GM23338 (cell line): ENCODE measurements around the gene ATG7.

ENCODE experiments used
- EZH2 ChIP-seq: fragments of 200-600 bp; sonication (generic); IDR thresholded peaks from one replicate; pipeline ENCODE4 v1.8.0; 2017; ENCODE audit warnings: antibody characterized with exemption, mild to moderate bottlenecking, low read depth; ENCODE audit not compliant: unreplicated experiment
- EZH2phosphoT487 ChIP-seq: fragments of 200-600 bp; sonication (generic); IDR thresholded peaks from one replicate; pipeline ENCODE4 v1.8.1; 2018; ENCODE audit warnings: antibody characterized with exemption; ENCODE audit not compliant: unreplicated experiment
- NANOG ChIP-seq: IDR thresholded peaks from 2 replicates; pipeline ENCODE4 v1.6.1; 2016; ENCODE audit warnings: antibody characterized with exemption, borderline replicate concordance
- POLR2AphosphoS5 ChIP-seq: IDR thresholded peaks from 2 replicates; pipeline ENCODE4 v1.6.1; 2016; ENCODE audit warnings: antibody characterized with exemption, low read depth
- ZNF331 ChIP-seq: fragments of 250-450 bp; sonication (Bioruptor Pico); IDR thresholded peaks from 2 replicates; pipeline ENCODE4 v1.5.0; 2020; ENCODE audit warnings: low read depth, mild to moderate bottlenecking, moderate library complexity
- TF ChIP-seq, protein P1 (sequence below), 2 experiments: fragments of 200-600 bp in 1 of 2; sonication (generic) in 1 of 2; conservative IDR thresholded peaks; 2 replicates each; pipeline versions ENCODE4 v1.5.1 to v1.6.1; 2016 to 2017; ENCODE audit warnings: antibody characterized with exemption in 2 of 2, low read depth in 2 of 2, mild to moderate bottlenecking in 2 of 2, moderate library complexity in 1 of 2
- TF ChIP-seq, protein P2 (sequence below): IDR thresholded peaks from one replicate; pipeline ENCODE4 v1.6.1; 2018; ENCODE audit warnings: antibody characterized with exemption; ENCODE audit not compliant: unreplicated experiment

DNA sequence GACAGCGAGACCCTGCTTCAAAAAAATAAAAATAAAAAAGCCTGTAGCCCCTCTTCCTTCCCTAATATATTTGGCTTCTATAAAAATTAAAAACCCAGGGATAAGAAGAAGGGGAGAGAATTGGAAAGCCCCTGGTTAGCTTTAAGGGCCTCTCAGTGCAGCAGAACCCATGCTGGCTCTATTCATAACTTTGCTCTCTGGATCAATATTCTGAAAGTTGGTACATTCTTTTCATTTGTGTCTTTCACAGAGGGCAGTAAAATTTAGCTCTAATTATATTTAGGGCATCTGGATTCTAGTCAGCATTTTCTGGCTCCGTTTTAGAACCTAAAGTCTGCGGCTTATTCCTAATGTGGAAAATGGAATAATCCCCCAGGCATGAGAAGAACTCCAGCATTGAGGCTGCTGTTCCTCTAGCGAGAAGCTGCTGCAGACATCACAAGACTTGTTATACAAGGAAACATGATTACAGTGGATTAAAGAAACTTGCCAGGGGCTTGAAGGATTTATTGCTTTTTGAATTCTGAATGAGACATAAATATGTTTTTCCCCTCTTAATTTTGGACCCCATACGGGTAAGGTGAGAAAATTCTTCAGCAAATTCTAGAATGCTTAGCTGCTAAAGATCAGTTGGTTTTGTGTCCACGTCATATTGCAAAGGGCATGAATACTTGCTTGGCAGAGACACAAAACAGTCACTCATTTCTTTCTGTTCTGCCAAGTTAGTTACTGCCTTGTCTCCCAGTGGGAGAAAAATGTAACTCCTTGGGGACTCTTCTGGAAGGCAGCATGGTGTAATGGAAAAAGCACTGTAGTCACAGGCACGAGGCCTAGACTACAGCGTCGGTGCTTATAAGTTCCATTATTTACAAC is 193.8 kb downstream of the ATG7 start:
- TF ChIP-seq EZH2phosphoT487 (no peak), POLR2AphosphoS5 (no peak), EZH2 (no peak), ZNF331 (CRISPR knock-in tag) (no peak), NANOG (no peak)
- TF ChIP-seq, protein P1, sequence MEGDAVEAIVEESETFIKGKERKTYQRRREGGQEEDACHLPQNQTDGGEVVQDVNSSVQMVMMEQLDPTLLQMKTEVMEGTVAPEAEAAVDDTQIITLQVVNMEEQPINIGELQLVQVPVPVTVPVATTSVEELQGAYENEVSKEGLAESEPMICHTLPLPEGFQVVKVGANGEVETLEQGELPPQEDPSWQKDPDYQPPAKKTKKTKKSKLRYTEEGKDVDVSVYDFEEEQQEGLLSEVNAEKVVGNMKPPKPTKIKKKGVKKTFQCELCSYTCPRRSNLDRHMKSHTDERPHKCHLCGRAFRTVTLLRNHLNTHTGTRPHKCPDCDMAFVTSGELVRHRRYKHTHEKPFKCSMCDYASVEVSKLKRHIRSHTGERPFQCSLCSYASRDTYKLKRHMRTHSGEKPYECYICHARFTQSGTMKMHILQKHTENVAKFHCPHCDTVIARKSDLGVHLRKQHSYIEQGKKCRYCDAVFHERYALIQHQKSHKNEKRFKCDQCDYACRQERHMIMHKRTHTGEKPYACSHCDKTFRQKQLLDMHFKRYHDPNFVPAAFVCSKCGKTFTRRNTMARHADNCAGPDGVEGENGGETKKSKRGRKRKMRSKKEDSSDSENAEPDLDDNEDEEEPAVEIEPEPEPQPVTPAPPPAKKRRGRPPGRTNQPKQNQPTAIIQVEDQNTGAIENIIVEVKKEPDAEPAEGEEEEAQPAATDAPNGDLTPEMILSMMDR (conservative IDR thresholded peaks at IDR 0.05; ENCODE audit: low read depth in 2 of 2), result no peak
- TF ChIP-seq, protein P2, sequence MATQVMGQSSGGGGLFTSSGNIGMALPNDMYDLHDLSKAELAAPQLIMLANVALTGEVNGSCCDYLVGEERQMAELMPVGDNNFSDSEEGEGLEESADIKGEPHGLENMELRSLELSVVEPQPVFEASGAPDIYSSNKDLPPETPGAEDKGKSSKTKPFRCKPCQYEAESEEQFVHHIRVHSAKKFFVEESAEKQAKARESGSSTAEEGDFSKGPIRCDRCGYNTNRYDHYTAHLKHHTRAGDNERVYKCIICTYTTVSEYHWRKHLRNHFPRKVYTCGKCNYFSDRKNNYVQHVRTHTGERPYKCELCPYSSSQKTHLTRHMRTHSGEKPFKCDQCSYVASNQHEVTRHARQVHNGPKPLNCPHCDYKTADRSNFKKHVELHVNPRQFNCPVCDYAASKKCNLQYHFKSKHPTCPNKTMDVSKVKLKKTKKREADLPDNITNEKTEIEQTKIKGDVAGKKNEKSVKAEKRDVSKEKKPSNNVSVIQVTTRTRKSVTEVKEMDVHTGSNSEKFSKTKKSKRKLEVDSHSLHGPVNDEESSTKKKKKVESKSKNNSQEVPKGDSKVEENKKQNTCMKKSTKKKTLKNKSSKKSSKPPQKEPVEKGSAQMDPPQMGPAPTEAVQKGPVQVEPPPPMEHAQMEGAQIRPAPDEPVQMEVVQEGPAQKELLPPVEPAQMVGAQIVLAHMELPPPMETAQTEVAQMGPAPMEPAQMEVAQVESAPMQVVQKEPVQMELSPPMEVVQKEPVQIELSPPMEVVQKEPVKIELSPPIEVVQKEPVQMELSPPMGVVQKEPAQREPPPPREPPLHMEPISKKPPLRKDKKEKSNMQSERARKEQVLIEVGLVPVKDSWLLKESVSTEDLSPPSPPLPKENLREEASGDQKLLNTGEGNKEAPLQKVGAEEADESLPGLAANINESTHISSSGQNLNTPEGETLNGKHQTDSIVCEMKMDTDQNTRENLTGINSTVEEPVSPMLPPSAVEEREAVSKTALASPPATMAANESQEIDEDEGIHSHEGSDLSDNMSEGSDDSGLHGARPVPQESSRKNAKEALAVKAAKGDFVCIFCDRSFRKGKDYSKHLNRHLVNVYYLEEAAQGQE, result no peak
